ENCODE measurements around the gene ZNF575.

DNA sequence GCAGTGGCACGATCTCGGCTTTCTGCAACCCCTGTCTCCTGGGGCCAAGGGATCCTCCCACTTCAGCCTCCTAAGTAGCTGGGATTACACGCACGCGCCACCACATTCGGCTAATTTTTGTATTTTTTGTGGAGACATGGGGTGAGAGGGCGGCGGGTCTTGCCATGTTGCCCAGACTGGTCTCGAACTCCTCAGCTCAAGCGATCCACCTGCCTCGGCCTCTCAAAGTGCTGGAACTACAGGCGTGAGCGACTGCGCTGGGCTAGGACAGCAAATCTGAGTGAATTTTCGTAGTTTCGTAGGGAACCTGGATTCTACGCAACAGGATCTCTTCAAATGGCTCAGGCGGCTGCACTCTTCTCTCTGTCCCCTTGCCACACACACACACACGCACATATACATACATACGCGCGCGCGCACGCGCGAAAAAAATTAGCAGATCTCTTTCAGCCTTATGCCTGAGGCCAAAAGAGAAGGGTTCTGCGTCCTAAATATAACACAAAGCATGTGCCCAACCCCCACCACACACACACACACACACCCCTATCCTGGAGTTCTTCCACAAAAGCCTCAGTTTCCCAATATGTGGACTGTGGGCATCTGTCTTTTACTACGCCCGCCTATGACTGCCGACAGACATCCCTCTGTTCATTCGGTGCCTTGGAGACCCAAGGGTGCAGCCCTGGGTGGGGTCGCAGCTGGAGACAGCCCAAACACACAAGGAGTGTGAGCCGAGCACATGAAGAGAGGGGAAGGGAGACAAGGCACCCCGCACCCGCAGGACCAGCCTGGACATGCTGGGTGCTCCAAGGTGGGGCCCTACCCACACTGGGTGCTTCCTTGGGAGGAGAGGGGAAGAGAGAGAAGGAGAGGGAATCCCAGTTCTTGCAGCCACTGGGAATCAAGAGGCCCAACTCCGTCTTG is 43.2 kb downstream of the ZNF575 start:
- TF ChIP-seq CTCF (conservative IDR thresholded peaks at IDR 0.05; ENCODE audit: low read depth, low read length) (no peak), EZH2 (IDR thresholded peaks at IDR 0.05; ENCODE audit: borderline replicate concordance, low read depth, low read length, poor library complexity, severe bottlenecking) (no peak)
